NCI-H446 treated with DMSO at 0.1 percent for 48 hours (cell line): ENCODE data around the gene NPIPB13.
"Not testable (repeated sequence)": the region's sequence is repeated elsewhere in the genome, so short reads cannot be mapped to it uniquely, and the experiment has no call there.

ENCODE experiments used
- DNase-seq: peaks from one replicate; lab custom pipeline; 2025; lab: John Stamatoyannopoulos, UW

NPIPB13 gene

GRCh38 chr16:30248379-30248778 lies at the start of gene NPIPB13:
Gene NPIPB13 (minus strand): TSS chr16:30248479. CDS start chr16:30245573, 2,906 bp downstream.
- DNase-seq: not testable (repeated sequence)

- not testable (repeated sequence) for DNase-seq
These were observed 34.1 kb upstream of the NPIPB13 start for GRCh38 chr16:30282357-30282756.

GRCh38 chr16:30278523-30278922 lies 30.2 kb upstream of the NPIPB13 start:
- DNase-seq: not testable (repeated sequence)

GRCh38 chr16:30217082-30217481 lies 31.2 kb downstream of the NPIPB13 start:
- not testable (repeated sequence) for DNase-seq

GRCh38 chr16:30211414-30211813 lies 36.9 kb downstream of the NPIPB13 start:
- DNase-seq: not testable (repeated sequence)

- not testable (repeated sequence) for DNase-seq
These were observed 39.2 kb downstream of the NPIPB13 start for GRCh38 chr16:30209032-30209431.

- DNase-seq: not testable (repeated sequence)
These were observed 41.1 kb downstream of the NPIPB13 start for GRCh38 chr16:30207063-30207704.

GRCh38 chr16:30206252-30206651 lies 42.0 kb downstream of the NPIPB13 start:
- DNase-seq: not testable (repeated sequence)

GRCh38 chr16:30205541-30206236 lies 42.6 kb downstream of the NPIPB13 start:
- DNase-seq: not testable (repeated sequence)

GRCh38 chr16:30199608-30200343 lies 48.5 kb downstream of the NPIPB13 start:
- DNase-seq: not testable (repeated sequence)

- not testable (repeated sequence) for DNase-seq
These were observed 49.2 kb downstream of the NPIPB13 start, which contains the start of gene SULT1A3 for GRCh38 chr16:30199049-30199448. Gene SULT1A3 (plus strand): TSS chr16:30199255. CDS start chr16:30200729, 1,474 bp downstream.
